K562 (cell line): ENCODE data around the gene KLHL35.

Experiments used
- CTCF ChIP-seq, 3 experiments: IDR thresholded peaks in 2 of 3; conservative IDR thresholded peaks in 1 of 3; 2 replicates each; pipeline ENCODE4 v1.5.1; 2011 to 2012; ENCODE audit warnings: low read length in 3 of 3, mild to moderate bottlenecking in 3 of 3, control low read depth in 2 of 3, improper control_type of control experiment in 1 of 3, inconsistent platforms in 1 of 3, low read depth in 1 of 3, mixed read lengths in 1 of 3, moderate library complexity in 1 of 3; ENCODE audit not compliant: insufficient read depth in 2 of 3
- DPF2 ChIP-seq: fragments of 450-650 bp; IDR thresholded peaks from 2 replicates; pipeline ENCODE4 v1.6.1; 2016
- FOXK1 ChIP-seq: sonication (generic); formaldehyde crosslinking; IDR thresholded peaks from 2 replicates; pipeline ENCODE4 v1.8.0; 2022; ENCODE audit warnings: missing genetic modification reagents, mild to moderate bottlenecking, borderline replicate concordance
- JUNB ChIP-seq: fragments of 450-650 bp; formaldehyde crosslinking; conservative IDR thresholded peaks from 2 replicates; pipeline ENCODE4 v1.4.0; 2020; ENCODE audit warnings: mild to moderate bottlenecking
- KDM1A ChIP-seq, 2 experiments: fragments of 450-650 bp; IDR thresholded peaks; 2 replicates each; pipeline ENCODE4 v1.6.1; 2016; ENCODE audit warnings: mild to moderate bottlenecking in 2 of 2
- NFATC3 ChIP-seq: fragments of 450-650 bp; IDR thresholded peaks from 2 replicates; pipeline ENCODE4 v1.6.1; 2017; ENCODE audit warnings: mild to moderate bottlenecking
- ZNF644 ChIP-seq: fragments of 200-800 bp; sonication (Bioruptor generic); IDR thresholded peaks from 2 replicates; pipeline ENCODE4 v1.6.1; 2016; ENCODE audit warnings: low read depth, missing genetic modification characterization, missing compliant biosample characterization
- ZNF707 ChIP-seq: fragments of 250-450 bp; sonication (Bioruptor Pico); conservative IDR thresholded peaks from 2 replicates; pipeline ENCODE4 v1.8.0; 2022; ENCODE audit warnings: inconsistent platforms, mild to moderate bottlenecking, moderate library complexity
- TF ChIP-seq, protein P1 (sequence below): sonication (generic); formaldehyde crosslinking; IDR thresholded peaks from 2 replicates; pipeline ENCODE4 v1.8.0; 2023; ENCODE audit warnings: mild to moderate bottlenecking, missing genetic modification reagents
- TF ChIP-seq, protein P2 (sequence below): fragments of 200-800 bp; sonication (Bioruptor generic); IDR thresholded peaks from 2 replicates; pipeline ENCODE4 v1.6.1; 2017; ENCODE audit warnings: missing genetic modification characterization, missing compliant biosample characterization

DNA sequence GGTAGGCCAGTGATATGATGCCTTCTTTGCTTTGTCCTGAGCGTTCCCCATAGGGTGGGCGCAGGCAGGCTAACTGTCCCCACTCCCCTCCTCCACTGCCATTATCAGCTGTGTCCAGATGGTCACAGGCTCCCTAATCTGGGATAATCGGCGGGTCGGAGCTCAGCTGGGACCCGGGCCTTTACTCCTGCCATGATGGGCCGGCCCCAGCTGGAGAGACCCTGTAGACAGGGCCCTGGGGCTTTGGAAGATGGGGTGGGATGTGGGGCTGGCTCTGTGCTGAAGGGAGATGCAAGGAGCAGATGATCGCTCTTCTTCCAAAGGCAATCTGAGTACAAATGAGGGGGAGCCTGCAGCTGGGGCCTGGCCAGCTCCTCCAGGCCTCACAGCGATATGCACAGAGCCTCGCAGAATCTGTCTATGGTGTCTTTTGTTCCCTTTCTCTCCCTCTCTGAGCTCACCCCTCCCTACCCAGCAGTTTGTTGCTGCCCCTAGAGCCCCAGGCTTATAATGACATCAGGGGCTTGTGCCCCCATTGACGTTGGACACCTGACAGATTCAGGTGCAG, 11.9 kb downstream of the KLHL35 start:
- TF ChIP-seq, protein P1, sequence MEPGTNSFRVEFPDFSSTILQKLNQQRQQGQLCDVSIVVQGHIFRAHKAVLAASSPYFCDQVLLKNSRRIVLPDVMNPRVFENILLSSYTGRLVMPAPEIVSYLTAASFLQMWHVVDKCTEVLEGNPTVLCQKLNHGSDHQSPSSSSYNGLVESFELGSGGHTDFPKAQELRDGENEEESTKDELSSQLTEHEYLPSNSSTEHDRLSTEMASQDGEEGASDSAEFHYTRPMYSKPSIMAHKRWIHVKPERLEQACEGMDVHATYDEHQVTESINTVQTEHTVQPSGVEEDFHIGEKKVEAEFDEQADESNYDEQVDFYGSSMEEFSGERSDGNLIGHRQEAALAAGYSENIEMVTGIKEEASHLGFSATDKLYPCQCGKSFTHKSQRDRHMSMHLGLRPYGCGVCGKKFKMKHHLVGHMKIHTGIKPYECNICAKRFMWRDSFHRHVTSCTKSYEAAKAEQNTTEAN (CRISPR knock-in tag), result no peak
- TF ChIP-seq DPF2, result peak; percentile 54
- no peak for TF ChIP-seq FOXK1 (CRISPR knock-in tag)
- no peak for TF ChIP-seq JUNB (CRISPR knock-in tag)
- TF ChIP-seq KDM1A (IDR thresholded peaks at IDR 0.05), result peak in 1 of 2 experiments; percentile 28; a peak in 1 of 4 replicates
- no peak for TF ChIP-seq NFATC3
- TF ChIP-seq, protein P2, sequence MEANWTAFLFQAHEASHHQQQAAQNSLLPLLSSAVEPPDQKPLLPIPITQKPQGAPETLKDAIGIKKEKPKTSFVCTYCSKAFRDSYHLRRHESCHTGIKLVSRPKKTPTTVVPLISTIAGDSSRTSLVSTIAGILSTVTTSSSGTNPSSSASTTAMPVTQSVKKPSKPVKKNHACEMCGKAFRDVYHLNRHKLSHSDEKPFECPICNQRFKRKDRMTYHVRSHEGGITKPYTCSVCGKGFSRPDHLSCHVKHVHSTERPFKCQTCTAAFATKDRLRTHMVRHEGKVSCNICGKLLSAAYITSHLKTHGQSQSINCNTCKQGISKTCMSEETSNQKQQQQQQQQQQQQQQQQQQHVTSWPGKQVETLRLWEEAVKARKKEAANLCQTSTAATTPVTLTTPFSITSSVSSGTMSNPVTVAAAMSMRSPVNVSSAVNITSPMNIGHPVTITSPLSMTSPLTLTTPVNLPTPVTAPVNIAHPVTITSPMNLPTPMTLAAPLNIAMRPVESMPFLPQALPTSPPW, result peak; percentile 34; the same call in 1 of the 2 replicates
- no peak for TF ChIP-seq CTCF (IDR thresholded peaks at IDR 0.05 in 2 of 3, conservative IDR thresholded peaks at IDR 0.05 in 1 of 3; ENCODE audit: insufficient read depth in 2 of 3, low read depth in 1 of 3, low read length in 3 of 3)
- no peak for TF ChIP-seq ZNF707 (CRISPR knock-in tag)
- TF ChIP-seq ZNF644, result no peak
